ENCODE measurements around the gene SPINT1.

Gene SPINT1, protein sequence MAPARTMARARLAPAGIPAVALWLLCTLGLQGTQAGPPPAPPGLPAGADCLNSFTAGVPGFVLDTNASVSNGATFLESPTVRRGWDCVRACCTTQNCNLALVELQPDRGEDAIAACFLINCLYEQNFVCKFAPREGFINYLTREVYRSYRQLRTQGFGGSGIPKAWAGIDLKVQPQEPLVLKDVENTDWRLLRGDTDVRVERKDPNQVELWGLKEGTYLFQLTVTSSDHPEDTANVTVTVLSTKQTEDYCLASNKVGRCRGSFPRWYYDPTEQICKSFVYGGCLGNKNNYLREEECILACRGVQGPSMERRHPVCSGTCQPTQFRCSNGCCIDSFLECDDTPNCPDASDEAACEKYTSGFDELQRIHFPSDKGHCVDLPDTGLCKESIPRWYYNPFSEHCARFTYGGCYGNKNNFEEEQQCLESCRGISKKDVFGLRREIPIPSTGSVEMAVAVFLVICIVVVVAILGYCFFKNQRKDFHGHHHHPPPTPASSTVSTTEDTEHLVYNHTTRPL

GRCh38 chr15:40843885-40844695, at the start of gene SPINT1:
Gene SPINT1, plus strand, starts transcription at chr15:40844048. Its CDS starts 507 bp downstream, at chr15:40844555.
- DNase-seq = no peak

- DNase-seq = no peak
Measured at GRCh38 chr15:40796041-40796440, 47.8 kb upstream of the SPINT1 start.

- no peak for DNase-seq
Measured at GRCh38 chr15:40796512-40796911, 47.3 kb upstream of the SPINT1 start.

- DNase-seq = no peak
Measured at GRCh38 chr15:40799523-40799922, 44.3 kb upstream of the SPINT1 start.

DNA sequence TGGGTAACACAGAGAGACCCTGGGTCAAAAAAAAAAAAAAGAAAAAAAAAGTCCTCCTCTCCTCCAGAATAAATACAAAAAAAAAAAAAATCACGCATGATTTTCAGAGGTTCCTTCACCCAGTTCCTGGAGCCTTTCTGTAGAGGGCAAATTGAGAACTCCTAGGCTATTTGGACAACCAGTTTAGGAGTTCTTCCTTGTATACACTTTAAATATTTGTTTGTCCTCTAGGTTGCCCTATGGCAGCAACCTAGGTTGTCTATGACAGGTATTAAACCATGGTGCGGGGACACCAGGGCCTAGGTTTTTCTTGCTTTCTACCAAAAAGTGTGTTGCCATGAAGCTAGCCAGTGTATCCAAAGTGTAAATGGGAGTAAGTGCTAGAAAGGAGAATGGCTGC, 40.8 kb upstream of the SPINT1 start:
- DNase-seq = no peak

DNA sequence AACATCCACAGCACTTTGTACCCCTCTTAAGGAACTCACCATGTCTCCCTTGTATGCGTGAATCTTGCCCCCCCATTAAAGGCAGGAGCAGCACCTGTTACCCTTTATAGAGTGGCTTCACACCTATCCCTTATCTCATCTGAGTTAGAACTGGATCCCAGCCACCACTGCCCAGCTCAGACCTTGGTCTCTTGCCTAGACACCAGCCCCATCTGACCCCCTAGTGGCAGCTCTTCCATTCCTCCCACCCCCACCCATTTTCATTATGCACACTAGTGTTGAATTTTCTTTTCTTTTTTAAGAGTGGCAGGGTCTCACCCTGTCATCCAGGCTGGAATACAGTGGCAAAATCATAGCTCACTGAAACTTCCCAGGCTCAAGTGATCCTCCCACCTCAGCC, 40.2 kb upstream of the SPINT1 start:
- no peak for DNase-seq

DNA sequence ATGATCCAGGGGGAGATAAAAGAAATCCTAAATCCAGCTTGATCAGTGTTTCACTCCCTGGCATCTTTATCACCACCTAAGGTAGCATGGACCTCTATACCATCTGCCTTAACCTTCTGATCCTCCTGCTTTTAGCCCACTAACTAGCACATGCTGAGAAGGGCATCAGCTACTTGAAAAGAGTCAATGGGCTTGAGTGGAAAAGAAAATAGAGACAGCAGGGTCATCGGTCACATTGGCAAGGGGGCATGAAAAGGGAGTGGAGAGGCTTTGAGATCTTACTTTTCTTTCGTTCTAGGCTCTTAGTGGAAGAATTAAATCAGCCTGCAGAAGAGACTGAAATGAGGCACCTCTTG, 37.2 kb upstream of the SPINT1 start:
- no peak for DNase-seq

DNA sequence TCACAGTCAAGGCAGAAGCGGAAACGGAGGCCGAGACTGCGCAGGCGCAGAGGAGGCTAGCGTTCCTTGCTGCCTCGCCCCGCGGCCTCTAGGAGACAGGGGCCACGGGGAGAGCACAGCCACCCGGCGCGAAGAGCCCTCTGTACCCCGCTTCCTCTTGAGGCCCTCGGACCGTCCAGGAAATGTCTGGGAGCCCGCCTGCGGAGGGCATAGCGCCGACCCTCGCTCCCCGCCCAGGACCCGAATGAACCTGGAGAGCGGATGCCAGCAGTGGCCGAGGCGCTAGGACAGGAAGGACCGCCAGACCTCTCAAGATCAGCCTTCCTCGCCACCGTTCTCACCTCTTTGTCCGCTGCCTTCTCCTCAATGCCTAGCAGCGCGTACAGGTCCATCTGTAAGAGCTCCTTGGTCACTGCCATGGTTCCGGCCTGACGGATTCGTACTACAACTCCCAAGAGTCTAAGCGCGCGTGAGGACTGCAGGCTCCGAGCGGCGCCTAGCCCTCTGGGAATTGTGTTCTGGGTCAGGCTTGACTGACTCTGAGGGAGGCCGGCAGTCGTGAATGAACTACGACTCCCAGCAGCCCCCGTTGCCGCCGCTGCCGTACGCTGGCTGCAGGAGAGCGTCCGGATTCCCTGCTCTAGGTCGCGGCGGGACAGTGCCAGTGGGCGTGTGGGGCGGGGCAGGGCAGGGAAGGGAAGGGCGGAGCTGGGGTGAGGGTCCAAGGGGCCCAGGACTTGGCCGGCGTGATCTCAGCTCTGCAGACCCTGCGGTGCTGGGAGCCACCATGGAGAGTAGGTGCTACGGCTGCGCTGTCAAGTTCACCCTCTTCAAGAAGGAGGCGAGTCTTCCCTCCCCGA, 36.6 kb upstream of the SPINT1 start, which contains the start of the genes DNAJC17 and ZFYVE19:
Gene DNAJC17 (minus strand): TSS at position 446 of the 860 bp plus-strand sequence. CDS start 27 bp downstream, at position 419.
Gene ZFYVE19 (plus strand): TSS at position 62 of the 860 bp plus-strand sequence. CDS start 501 bp downstream, at position 563.
- peak; percentile 42 for DNase-seq

DNA sequence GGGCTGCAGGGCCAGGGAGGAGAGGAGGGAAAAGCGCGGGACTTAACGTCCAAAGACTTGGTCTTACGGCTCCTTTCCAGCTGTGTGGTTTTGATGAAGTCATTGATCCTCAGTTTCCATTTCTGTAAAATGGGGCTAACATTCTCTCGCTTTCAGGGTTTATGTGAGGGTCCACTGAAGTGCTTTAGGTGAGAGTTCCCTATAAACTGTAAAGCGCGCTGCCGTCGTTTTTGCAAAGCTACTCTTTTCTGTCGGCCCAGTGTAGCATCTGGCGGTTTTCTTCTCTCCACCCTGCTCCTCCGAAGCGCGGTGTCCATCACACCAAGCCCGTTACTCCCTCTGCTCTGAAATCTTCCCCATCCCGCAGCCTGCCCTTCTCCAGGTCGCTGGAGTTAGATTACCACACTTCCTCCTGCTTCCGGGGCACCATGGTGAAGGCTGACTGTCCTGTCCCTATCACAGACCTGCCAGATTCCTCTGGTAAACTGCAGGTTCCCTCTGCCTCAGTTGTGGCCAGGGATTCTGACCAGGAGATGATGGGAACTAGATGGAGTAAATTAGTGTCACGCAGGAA, 35.9 kb upstream of the SPINT1 start:
- DNase-seq = no peak

DNA sequence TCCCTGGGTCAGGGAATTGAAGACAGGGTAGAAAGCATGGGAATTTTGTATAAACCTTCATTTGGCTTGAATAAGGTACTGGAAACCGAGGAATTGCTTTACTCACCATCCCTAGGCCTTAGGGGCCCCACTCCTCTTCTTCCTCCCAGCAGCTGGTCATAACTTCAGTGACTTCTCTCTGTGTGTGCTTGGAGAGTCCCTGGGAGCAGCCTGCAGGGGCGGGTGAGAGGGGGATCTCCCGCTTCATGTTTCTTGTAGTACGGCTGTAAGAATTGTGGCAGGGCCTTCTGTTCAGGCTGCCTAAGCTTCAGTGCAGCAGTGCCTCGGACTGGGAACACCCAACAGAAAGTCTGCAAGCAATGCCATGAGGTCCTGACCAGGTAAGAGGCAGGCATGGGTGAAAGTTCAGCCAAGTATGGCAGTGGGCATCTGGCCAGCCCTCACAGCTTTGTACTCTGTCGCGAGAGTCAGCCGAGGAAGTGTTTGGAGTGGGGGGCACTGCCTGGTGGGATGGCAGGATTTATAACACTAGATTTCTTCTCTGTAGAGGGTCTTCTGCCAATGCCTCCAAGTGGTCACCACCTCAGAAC, 34.9 kb upstream of the SPINT1 start:
- DNase-seq = no peak

- DNase-seq = no peak
Measured at GRCh38 chr15:40812721-40813425, 31.0 kb upstream of the SPINT1 start.

GRCh38 chr15:40815042-40815698, 28.7 kb upstream of the SPINT1 start:
- no peak for DNase-seq

GRCh38 chr15:40819048-40819447, 24.8 kb upstream of the SPINT1 start:
- DNase-seq = no peak

GRCh38 chr15:40821195-40821594, 22.7 kb upstream of the SPINT1 start:
- DNase-seq = no peak

DNA sequence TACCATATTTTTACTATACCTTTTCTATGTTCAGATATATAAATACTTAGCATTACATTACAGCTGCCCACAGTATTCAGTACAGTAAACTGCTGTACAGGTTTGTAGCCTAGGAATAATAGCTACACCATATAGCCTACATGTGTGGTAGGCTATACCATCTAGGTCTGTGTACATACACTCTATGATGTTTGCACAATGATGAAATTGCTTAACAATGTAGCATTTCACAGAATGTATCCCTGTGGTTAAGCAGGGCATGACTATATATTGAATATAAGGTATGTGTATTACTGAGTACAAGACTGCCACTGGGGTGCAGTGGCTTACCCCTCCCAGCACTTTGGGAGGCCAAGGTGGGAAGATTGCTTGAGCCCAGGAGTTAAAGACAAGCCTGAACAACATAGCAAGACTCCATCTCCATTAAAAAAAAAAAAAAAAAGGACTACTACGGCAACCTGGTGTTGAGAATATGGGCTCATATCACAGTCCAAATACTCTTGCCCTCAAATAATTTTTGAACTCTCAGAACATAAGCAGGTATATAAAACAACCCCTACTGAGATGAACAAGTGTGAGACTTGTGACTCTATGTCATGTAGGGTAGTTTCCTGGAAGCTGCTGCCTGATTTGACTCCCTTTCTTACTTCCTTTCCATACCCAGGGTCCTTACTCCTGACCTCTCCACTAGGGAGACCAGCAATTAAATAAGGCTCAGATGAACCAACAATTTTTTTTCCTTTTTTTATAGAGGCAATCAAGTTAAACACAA, 20.1 kb upstream of the SPINT1 start:
- DNase-seq = no peak

- DNase-seq = no peak
Measured at GRCh38 chr15:40825661-40826422, 18.0 kb upstream of the SPINT1 start.

DNA sequence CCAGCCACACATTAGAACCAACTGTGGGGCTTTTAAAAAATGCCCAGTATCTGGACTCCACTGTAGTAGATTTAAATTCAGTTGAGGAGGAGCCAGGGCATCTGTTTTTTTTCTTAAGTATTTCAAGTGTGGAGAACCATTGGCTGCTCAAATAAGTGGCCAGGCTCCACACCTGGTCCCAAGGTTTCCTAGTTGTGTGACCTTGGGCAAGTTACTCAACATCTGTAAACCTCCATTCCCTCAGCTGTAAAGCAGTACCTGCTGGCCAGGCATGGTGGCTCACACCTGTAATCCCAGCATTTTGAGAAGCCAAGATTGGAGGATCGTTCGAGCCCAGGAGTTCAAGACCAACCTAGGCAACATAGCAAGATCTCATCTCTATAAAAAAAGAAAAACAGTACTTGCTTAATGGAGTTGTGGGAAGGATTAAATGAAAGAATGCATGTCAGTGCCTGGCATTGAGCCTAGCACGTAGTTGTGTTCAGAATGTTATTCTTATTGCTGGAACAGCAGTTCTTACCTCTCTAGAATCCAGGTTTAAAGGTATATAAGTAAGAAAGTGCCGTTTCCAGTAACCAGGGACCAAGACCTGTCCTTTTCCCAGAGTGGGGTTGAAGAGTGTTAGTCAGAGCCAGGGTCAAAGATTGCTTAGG, 17.3 kb upstream of the SPINT1 start:
- no peak for DNase-seq

DNA sequence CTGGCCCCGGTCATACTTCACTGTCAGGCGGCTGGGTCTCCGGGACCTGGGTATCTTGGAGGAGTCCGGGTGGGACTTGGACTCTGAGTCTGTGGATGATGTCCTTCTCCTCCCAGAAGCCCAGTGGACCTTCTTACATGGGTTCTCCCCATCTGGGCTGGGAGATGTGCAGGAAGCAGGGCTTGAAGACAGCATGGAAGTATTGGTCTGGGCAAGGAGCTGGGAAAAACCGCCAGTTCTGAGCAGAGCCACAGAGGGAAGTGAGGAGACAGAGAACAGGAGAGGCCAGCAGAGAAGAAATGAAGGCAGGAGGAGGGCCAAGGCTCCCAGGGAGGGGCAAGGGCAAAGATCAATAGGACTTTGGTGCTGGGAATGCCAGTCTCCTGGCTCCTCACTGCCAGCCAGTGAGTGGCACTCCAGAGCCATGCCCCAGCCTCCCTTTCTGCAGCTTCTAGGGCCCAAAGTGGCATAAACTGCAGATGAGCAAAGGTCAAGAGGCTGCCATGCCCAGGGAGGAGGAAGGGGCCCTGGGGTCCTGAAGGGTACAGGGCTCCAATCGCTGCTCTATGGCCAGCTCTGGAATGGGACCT, 15.3 kb upstream of the SPINT1 start, which contains the start of gene PPP1R14D:
Gene PPP1R14D (minus strand): TSS at position 262 of the 590 bp plus-strand sequence. CDS start 67 bp downstream, at position 195.
- no peak for DNase-seq

Measured in NCI-H1417 treated with DMSO at 0.1 percent for 48 hours (cell line).